IMR-90 (cell line): ENCODE data around the gene TCF25. TPM values are rescaled to one million over a fixed set of nuclear protein-coding genes. Genes with fewer than 3 reads are reported as not detected.

Experiments used
- ATAC-seq: fragments of 200-7000 bp; cut with Tn5 transposase; 2 replicates; pipeline ENCODE4 v1.9.1; 2020; ENCODE audit warnings: low read depth, mild to moderate bottlenecking, moderate library complexity
- BruUV-seq: library from RNA; stranded (reverse); fragments of 400-500 nt; replicated peaks from 2 replicates; lab custom pipeline; 2021; lab: Mats Ljungman, UMichigan
- CTCF ChIA-PET: fragments of 300-600 bp; formaldehyde crosslinking; extraction: SDS; loops from one replicate; lab custom pipeline; 2021; ENCODE audit warnings: antibody characterized with exemption; lab: Yijun Ruan, JAX
- POLR2A ChIA-PET: fragments of 300-600 bp; sonication (Branson Sonifier 250); formaldehyde crosslinking; loops from one replicate; lab custom pipeline; 2022; ENCODE audit warnings: antibody characterized with exemption; ENCODE audit not compliant: unreplicated experiment; lab: Charles Lee
- DNase-seq: peaks from one replicate; pipeline ENCODE4 v3.0.0; 2013
- H2AFZ ChIP-seq: replicated peaks from 2 replicates; pipeline ENCODE3; 2013; ENCODE audit warnings: low read length, mild to moderate bottlenecking; ENCODE audit not compliant: poor library complexity
- H2AK5ac ChIP-seq: 2 replicates; pipeline ENCODE4 v1.6.1; 2013; ENCODE audit warnings: low read depth, low read length, inconsistent platforms
- H2AK9ac ChIP-seq: replicated peaks from 2 replicates; pipeline ENCODE3; 2013; ENCODE audit warnings: mild to moderate bottlenecking, low read depth, low read length, moderate library complexity; ENCODE audit not compliant: poor library complexity
- H2BK120ac ChIP-seq: 2 replicates; pipeline ENCODE4 v1.6.1; 2013; ENCODE audit warnings: low read depth, low read length, inconsistent platforms
- H2BK15ac ChIP-seq: 3 replicates; pipeline ENCODE4 v1.6.1; 2013; ENCODE audit warnings: low read depth, low read length, inconsistent platforms
- H2BK20ac ChIP-seq: 2 replicates; pipeline ENCODE4 v1.6.1; 2013; ENCODE audit warnings: low read depth, mild to moderate bottlenecking, inconsistent platforms, low read length, moderate library complexity
- H2BK5ac ChIP-seq: 2 replicates; pipeline ENCODE4 v1.6.1; 2013; ENCODE audit warnings: mild to moderate bottlenecking, low read depth, low read length, inconsistent platforms; ENCODE audit not compliant: poor library complexity, severe bottlenecking
- H3K14ac ChIP-seq: replicated peaks from 2 replicates; pipeline ENCODE4 v1.6.1; 2013; ENCODE audit warnings: low read depth, low read length, inconsistent platforms
- H3K18ac ChIP-seq: 2 replicates; pipeline ENCODE4 v1.6.1; 2013; ENCODE audit warnings: low read depth, low read length, control low read depth
- H3K23ac ChIP-seq: 2 replicates; pipeline ENCODE4 v1.6.1; 2013; ENCODE audit warnings: low read depth, low read length, inconsistent platforms
- H3K27ac ChIP-seq: 2 replicates; pipeline ENCODE4 v1.5.1; 2013; ENCODE audit warnings: mild to moderate bottlenecking, control low read depth, low read length; ENCODE audit not compliant: insufficient read depth
- H3K27me3 ChIP-seq: 2 replicates; pipeline ENCODE4 v1.6.1; 2013; ENCODE audit warnings: low read length; ENCODE audit not compliant: control insufficient read depth, insufficient read depth
- H3K36me3 ChIP-seq: 2 replicates; pipeline ENCODE4 v1.6.1; 2013; ENCODE audit warnings: low read length, mixed read lengths; ENCODE audit not compliant: control insufficient read depth, insufficient read depth
- H3K4ac ChIP-seq: 2 replicates; pipeline ENCODE4 v1.6.1; 2013; ENCODE audit warnings: low read depth, low read length, inconsistent platforms
- H3K4me1 ChIP-seq: 2 replicates; pipeline ENCODE4 v1.6.1; 2013; ENCODE audit warnings: low read length, mixed read lengths; ENCODE audit not compliant: control insufficient read depth, insufficient read depth
- H3K4me2 ChIP-seq: 2 replicates; pipeline ENCODE4 v1.6.1; 2013; ENCODE audit warnings: low read depth, mild to moderate bottlenecking, control low read depth, low read length, moderate library complexity
- H3K4me3 ChIP-seq: 2 replicates; pipeline ENCODE4 v1.5.1; 2013; ENCODE audit warnings: low read depth, mild to moderate bottlenecking, control low read depth, low read length, moderate library complexity; ENCODE audit not compliant: insufficient read depth
- H3K56ac ChIP-seq: 2 replicates; pipeline ENCODE4 v1.6.1; 2013; ENCODE audit warnings: low read length, inconsistent platforms; ENCODE audit not compliant: insufficient read depth; ENCODE audit errors: extremely low read depth
- H3K79me1 ChIP-seq, 2 experiments: 2 replicates each; pipeline ENCODE4 v1.6.1; 2013; ENCODE audit warnings: low read length in 2 of 2, inconsistent platforms in 1 of 2, low read depth in 1 of 2
- H3K9ac ChIP-seq: 2 replicates; pipeline ENCODE4 v1.6.1; 2013; ENCODE audit warnings: low read depth, low read length, control low read depth
- H3K9me1 ChIP-seq: 2 replicates; pipeline ENCODE4 v1.6.1; 2013; ENCODE audit warnings: low read length, inconsistent platforms; ENCODE audit not compliant: insufficient read depth
- H3K9me3 ChIP-seq: 2 replicates; pipeline ENCODE4 v1.6.1; 2013; ENCODE audit warnings: low read length; ENCODE audit not compliant: control insufficient read depth, insufficient read depth
- H4K20me1 ChIP-seq: 2 replicates; pipeline ENCODE4 v1.6.1; 2013; ENCODE audit warnings: low read length, inconsistent platforms; ENCODE audit not compliant: insufficient read depth
- H4K5ac ChIP-seq: 2 replicates; pipeline ENCODE4 v1.6.1; 2013; ENCODE audit warnings: mild to moderate bottlenecking, low read depth, low read length, control low read depth
- H4K8ac ChIP-seq, 2 experiments: 2 replicates each; pipeline ENCODE4 v1.6.1; 2013; ENCODE audit warnings: low read depth in 2 of 2, low read length in 2 of 2, control low read depth in 1 of 2, inconsistent platforms in 1 of 2
- H4K91ac ChIP-seq: 2 replicates; pipeline ENCODE4 v1.6.1; 2013; ENCODE audit warnings: low read depth, low read length, inconsistent platforms; ENCODE audit not compliant: insufficient read depth
- BHLHE40 ChIP-seq: fragments of 150-350 bp; IDR thresholded peaks from 2 replicates; pipeline ENCODE4 v1.6.1; 2016; ENCODE audit warnings: mild to moderate bottlenecking, low read depth, low read length
- MAZ ChIP-seq: IDR thresholded peaks from 2 replicates; pipeline ENCODE4 v1.6.1; 2012; ENCODE audit warnings: low read depth, mild to moderate bottlenecking, low read length, improper control_type of control experiment, moderate library complexity, borderline replicate concordance
- MXI1 ChIP-seq: IDR thresholded peaks from 2 replicates; pipeline ENCODE4 v1.6.1; 2012; ENCODE audit warnings: low read depth, mild to moderate bottlenecking, low read length, moderate library complexity, borderline replicate concordance
- RAD21 ChIP-seq: IDR thresholded peaks from 2 replicates; pipeline ENCODE4 v1.6.1; 2012; ENCODE audit warnings: low read length, improper control_type of control experiment
- RFX5 ChIP-seq: IDR thresholded peaks from 2 replicates; pipeline ENCODE4 v1.8.0; 2012; ENCODE audit warnings: low read depth, mild to moderate bottlenecking, low read length, moderate library complexity
- USF2 ChIP-seq: fragments of 150-350 bp; IDR thresholded peaks from 2 replicates; pipeline ENCODE4 v1.6.1; 2017; ENCODE audit warnings: mild to moderate bottlenecking, antibody characterized with exemption, low read length, low read depth
- WGBS, 2 experiments: methylation state at CpG; one replicate each; pipeline versions ENCODE4 v1.1.5 to v1.1.7; 2013; ENCODE audit warnings: missing lambda C conversion rate in 2 of 2; ENCODE audit not compliant: insufficient read length in 1 of 2; ENCODE audit errors: extremely low coverage in 2 of 2; 5-methylcytosine and 5-hydroxymethylcytosine counted together
- dilution Hi-C: fragments of 300-500 bp; cut with HindIII; formaldehyde crosslinking; loops from one replicate; pipeline ENCODE4 v1.14.3; 2018; ENCODE audit warnings: low sequenced_read_pairs; ENCODE audit not compliant: unreplicated experiment
- in situ Hi-C: fragments of 300-500 bp; cut with MboI; formaldehyde crosslinking; loops from 3 replicates; pipeline ENCODE4 v1.14.3; 2019; ENCODE audit warnings: low sequenced_read_pairs, inconsistent platforms, mixed read lengths
- intact Hi-C: fragments of 100-400 bp; cut with micrococcal nuclease; formaldehyde crosslinking; loops from 2 replicates; pipeline ENCODE4 v1.10.0; 2022
- polyA plus RNA-seq, 3 experiments: library from polyadenylated mRNA; depleted of rRNA; stranded (reverse); fragments of >200 nt; gene quantifications; 2 replicates each; pipeline ENCODE4 v1.2.3, GENCODE V29; 2012; ENCODE audit warnings: low replicate concordance in 1 of 3
- total RNA-seq: library from RNA; depleted of rRNA; stranded (reverse); fragments of >200 nt; gene quantifications from 2 replicates; pipeline ENCODE4 v1.2.3, GENCODE V29; 2012

Gene TCF25
- total and polyA plus RNA-seq, 2 of the 4 experiments (the other 2 are of a cell fraction), result 127 to 184 TPM

- BruUV-seq, result no TSS peak
- Histone ChIP-seq H3K4me3 (peak overlapping the region; percentile 40), H3K4me1 (peaks cover 27% of the 10 kb centered on the region), H3K23ac (peak overlapping the region; percentile 78), H3K9me3 (no peaks in the 10 kb centered on the region), H4K20me1 (no peaks in the 10 kb centered on the region; the same call in 1 of the 2 replicates), H2AK5ac (peak overlapping the region; percentile 74; the same call in 1 of the 2 replicates), H3K56ac (peak overlapping the region; percentile 0; the same call in 1 of the 2 replicates), H4K5ac (peak overlapping the region; percentile 95), H2AFZ (peak overlapping the region; percentile 98), H3K36me3 (peaks cover 4% of the 10 kb centered on the region; the same call in 1 of the 2 replicates), H4K91ac (peak overlapping the region; percentile 94), H2BK120ac (peak overlapping the region; percentile 92), H2BK5ac (peak overlapping the region; percentile 92), H3K18ac (peak overlapping the region; percentile 87), H3K9me1 (peaks cover 25% of the 10 kb centered on the region), H3K27me3 (no peaks in the 10 kb centered on the region), H3K4me2 (peak overlapping the region; percentile 81), H4K8ac (peak overlapping the region; percentile 39 to 90; a peak in 3 of 4 replicates), H3K14ac (peak overlapping the region; percentile 83), H3K79me1 (peaks cover 0 to 41% of the 10 kb centered on the region in 2 experiments; a peak in 3 of 4 replicates), H3K9ac (peak overlapping the region; percentile 48), H3K4ac (peak overlapping the region; percentile 98), H2BK20ac (peak overlapping the region; percentile 47; the same call in 1 of the 2 replicates), H2AK9ac (peak overlapping the region; percentile 98), H2BK15ac (no peak overlapping the region; the same call in 2 of the 3 replicates), H3K27ac (peak overlapping the region; percentile 73)
- intact Hi-C loops, result no loop called here
- ChIA-PET POLR2A (interaction anchor here (0.5 kb wide), 1 partner anchor 9 kb away, joined by 3 read pairs; no protein-coding TSS in a partner anchor), CTCF (interaction anchor here (0.6 to 1.3 kb wide), 2 partner anchors 8 to 59 kb away, joined by 4 read pairs; no protein-coding TSS in a partner anchor)
- in situ Hi-C loops, result no loop called here
- WGBS, 2 experiments, result 0% methylated on average over 7 of the region's 39 CpGs; no CpG with 5 or more reads in 1 of the 2 experiments
- ATAC-seq, result peak; percentile 19
- TF ChIP-seq MXI1 (peak; percentile 76), RAD21 (no peak), MAZ (0 out of 2 replicates have a peak, but pooled peaks have one; percentile 19), USF2 (peak; percentile 67), BHLHE40 (peak; percentile 97), RFX5 (no peak)
- peak; percentile 73 for DNase-seq
- dilution Hi-C loops, result no loop called here
These were observed 44.5 kb downstream of the TCF25 start for GRCh38 chr16:89917773-89918452.
